KG1 (cell line): ENCODE measurements around the gene UBE2S.
"Not testable (repeated sequence)": the region's sequence is repeated elsewhere in the genome, so short reads cannot be mapped to it uniquely, and the experiment has no call there.

Source experiments
- DNase-seq: peaks from one replicate; lab custom pipeline; 2025; lab: John Stamatoyannopoulos, UW

UBE2S gene

GRCh38 chr19:55440411-55441105, 33.0 kb upstream of the UBE2S start:
- no peak for DNase-seq

- no peak for DNase-seq
Measured at GRCh38 chr19:55439052-55439451, 31.5 kb upstream of the UBE2S start.

GRCh38 chr19:55437410-55437809, 29.8 kb upstream of the UBE2S start:
- DNase-seq = peak; percentile 10

- DNase-seq = no peak
Measured at GRCh38 chr19:55436847-55437246, 29.3 kb upstream of the UBE2S start.

GRCh38 chr19:55435020-55435419, 27.4 kb upstream of the UBE2S start:
- DNase-seq = no peak

GRCh38 chr19:55434356-55434919, 26.9 kb upstream of the UBE2S start:
- DNase-seq = no peak

GRCh38 chr19:55433292-55433691, 25.7 kb upstream of the UBE2S start:
- DNase-seq = no peak

GRCh38 chr19:55432241-55432959, 24.8 kb upstream of the UBE2S start:
- DNase-seq = no peak

- no peak for DNase-seq
Measured at GRCh38 chr19:55431183-55431582, 23.6 kb upstream of the UBE2S start.

- DNase-seq = no peak
Measured at GRCh38 chr19:55426042-55426441, 18.5 kb upstream of the UBE2S start.

GRCh38 chr19:55424518-55424917, 16.9 kb upstream of the UBE2S start:
- no peak for DNase-seq

- DNase-seq = no peak
Measured at GRCh38 chr19:55423225-55424005, 15.8 kb upstream of the UBE2S start.

GRCh38 chr19:55421281-55421680, 13.7 kb upstream of the UBE2S start:
- peak; percentile 41 for DNase-seq

GRCh38 chr19:55419624-55420236, 12.1 kb upstream of the UBE2S start:
- no peak for DNase-seq

GRCh38 chr19:55419103-55419502, 11.5 kb upstream of the UBE2S start:
- no peak for DNase-seq

- peak; percentile 66 for DNase-seq
Measured at GRCh38 chr19:55418185-55418584, 10.6 kb upstream of the UBE2S start.

- DNase-seq = no peak
Measured at GRCh38 chr19:55410168-55410567, 2.6 kb upstream of the UBE2S start.

GRCh38 chr19:55409179-55409578, 1.6 kb upstream of the UBE2S start:
- not testable (repeated sequence) for DNase-seq

GRCh38 chr19:55408533-55408872, 915 bp upstream of the UBE2S start:
- no peak for DNase-seq

- DNase-seq = peak; percentile 100
Measured at GRCh38 chr19:55407800-55408532, 378 bp upstream of the UBE2S start.

- no peak for DNase-seq
Measured at GRCh38 chr19:55406826-55407549, 600 bp downstream of the UBE2S start.
